ENCODE results near the gene NOTUM.

Gene NOTUM

GRCh38 chr17:81934850-81935708 lies 25.9 kb downstream of the NOTUM start:
- ATAC-seq, result no peak

GRCh38 chr17:81934098-81934757 lies 26.8 kb downstream of the NOTUM start:
- no peak for ATAC-seq

- ATAC-seq, result no peak
Measured at GRCh38 chr17:81933178-81933699, 27.7 kb downstream of the NOTUM start.

GRCh38 chr17:81932333-81932983 lies 28.5 kb downstream of the NOTUM start:
- no peak for ATAC-seq

DNA sequence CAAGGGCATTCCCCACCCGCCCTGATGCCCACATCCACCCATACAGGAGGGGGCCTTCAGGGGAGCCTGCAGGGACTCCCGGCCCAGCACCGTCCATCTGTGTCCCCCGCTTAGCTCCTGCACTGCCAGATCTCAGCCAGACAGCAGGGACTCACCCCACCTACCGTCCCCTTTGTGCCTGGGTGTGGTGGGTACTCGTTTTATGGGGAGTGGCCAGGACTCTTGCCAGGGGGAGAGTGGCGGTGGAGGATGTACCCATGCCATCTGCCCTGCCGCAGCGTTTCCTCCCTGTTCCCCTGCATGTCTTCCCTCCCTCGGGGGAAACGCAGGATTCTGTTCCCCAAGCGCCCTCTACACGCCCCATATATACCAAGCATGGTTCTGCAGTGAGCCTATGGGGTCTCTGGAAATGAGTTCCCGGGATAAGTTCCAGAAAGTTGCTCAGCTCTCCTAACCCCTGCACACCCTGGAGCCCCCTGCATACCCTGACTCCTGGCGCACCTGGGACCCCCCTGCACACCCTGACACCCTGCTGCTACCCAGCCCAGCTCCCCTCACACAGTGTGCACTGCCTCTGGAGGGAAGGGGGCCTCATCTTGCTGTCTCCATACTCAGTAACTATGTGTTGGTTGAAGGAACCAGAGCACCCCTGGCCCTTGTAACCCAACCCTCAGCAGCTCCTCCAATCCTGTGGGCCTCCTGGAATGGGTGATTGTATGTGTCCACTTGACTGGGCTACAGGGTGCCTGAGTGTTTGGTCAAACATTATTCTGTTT lies 29.2 kb downstream of the NOTUM start:
- no peak for ATAC-seq

DNA sequence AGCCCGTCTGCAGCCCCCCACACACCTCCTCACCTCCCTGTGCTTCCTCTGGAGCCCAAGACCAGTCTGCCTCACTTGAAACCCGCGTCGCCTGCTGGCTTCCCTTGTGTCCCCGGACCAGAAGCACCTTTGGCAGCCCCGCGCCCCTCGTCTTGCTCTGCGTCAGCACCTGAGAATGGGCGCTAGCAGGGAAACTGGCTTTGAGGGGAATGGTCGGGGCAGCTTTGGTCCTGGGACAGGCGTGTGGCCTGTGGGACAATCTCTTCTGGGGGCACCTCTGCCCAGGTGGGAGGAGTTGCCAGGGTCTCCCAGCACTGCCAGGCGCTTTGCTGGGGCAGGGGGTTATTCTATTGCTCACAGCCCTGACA lies 29.8 kb downstream of the NOTUM start:
- no peak for ATAC-seq

GRCh38 chr17:81930142-81931125 lies 30.6 kb downstream of the NOTUM start:
- no peak for ATAC-seq

GRCh38 chr17:81929253-81930141 lies 31.5 kb downstream of the NOTUM start:
- no peak for ATAC-seq

GRCh38 chr17:81928544-81929252 lies 32.3 kb downstream of the NOTUM start:
- ATAC-seq, result no peak

- ATAC-seq, result peak; percentile 69 to 70
Measured at GRCh38 chr17:81927653-81928543, 33.1 kb downstream of the NOTUM start, which contains the start of gene MAFG. Gene MAFG, minus strand, starts transcription at chr17:81927735. Its CDS starts 4,550 bp downstream, at chr17:81923185.

DNA sequence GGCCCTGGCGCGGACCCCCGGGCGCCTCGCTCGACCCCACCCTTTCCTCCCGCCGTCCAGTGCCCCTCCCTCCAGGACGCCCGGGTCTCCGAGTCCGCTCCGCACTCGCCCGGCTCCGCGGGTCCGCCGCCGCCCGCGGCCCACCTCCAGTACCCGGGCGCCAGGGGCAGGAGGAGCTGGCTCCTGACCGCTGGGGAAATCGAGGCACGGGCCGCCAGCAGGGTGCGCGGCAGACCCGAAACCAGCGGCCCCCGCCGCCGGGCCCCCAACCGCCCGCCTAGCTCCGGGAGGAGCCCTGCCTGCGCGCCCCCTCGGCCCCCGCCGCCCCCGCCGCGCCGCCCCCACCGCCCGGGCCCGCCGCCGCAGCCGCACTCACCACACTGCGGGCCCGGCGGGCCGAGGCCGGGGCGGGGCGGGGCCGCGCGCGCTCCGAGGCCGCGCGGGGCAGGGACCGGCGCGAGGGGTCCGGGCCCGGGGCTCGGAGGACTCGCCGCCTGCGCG lies 33.8 kb downstream of the NOTUM start:
- ATAC-seq, result peak; percentile 20 to 29

DNA sequence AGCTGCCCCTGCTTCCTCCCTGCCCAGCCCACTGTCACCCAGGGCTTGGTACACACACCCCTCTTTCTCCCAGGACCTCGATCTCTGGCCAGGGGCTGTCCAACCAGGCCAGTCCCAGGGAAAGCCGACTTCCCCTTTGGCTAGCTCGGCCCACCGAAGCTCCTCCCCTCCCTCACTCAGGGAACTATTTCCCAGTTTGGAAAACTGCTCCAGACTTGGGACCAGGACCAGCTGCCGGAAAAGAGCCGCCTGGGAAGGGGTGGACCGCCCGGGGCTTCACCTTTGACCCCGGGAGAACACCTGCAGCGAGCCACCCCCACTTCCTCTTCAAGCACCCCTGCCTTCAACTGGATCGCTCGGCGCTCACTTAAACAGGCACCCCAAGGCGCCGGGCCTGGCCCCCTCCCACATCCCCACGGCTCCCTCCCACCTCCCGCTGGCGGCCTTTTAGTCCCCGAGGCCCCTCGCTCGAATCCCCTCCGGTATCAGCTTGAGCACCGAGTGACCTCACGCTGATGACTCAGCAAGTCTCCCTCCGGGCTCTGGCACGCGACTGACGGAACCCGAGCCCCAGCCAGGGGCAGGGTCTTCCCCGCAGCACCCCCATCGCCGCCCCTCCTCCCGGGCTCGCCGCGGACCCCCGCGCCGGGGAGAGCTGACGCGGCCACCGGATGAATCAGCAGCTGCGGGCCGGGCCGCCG lies 34.4 kb downstream of the NOTUM start:
- peak; percentile 45 to 48 for ATAC-seq

GRCh38 chr17:81925860-81926450 lies 35.0 kb downstream of the NOTUM start:
- no peak for ATAC-seq

GRCh38 chr17:81924557-81925532 lies 36.1 kb downstream of the NOTUM start:
- ATAC-seq, result no peak

DNA sequence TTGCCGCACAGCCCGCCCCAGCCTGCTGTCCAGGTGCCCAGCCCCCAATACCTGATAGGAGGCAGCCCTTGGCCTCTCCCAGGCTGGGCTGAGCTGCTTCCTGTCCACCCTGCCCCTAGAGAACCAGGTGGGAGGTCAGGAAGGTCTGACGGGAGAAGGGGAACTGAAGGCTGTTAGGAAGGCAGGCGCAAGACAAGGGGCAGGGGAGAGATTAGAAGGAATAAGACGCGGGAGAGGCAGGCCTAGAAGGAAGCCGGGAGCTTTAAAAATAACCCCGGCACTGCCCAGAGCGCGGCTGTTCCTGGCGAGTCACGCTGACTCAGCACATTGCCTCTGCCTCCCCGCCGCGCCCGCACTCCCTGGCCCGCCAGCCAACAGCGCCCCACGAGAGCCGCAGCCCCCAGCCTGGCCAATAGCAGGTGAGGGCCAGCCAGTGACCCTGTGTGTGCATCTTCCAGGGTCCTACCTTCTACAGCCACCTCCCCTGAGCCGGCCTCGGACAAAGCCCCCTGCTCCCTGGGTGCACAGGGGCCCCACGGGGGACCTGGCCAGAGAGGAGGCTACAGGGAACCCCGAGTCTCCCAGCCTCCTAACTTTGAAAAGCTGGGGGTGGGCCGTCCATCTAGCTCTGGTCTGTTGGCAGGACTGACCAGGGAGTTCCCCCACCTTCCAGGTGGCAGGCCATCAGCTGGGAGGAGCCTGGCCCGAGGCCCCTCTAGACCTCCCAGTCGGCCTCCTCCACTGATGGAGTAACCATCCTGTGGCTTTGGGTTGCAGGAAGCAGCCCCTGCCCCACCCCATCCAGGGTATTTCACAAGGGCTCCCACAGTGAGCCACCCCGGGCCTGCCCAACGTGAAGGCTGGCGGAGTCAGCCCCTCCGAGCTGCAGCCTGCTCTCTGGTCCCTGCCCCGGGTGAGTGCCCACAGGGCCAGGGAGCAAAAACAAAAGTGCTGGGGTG lies 37.4 kb downstream of the NOTUM start:
- no peak for ATAC-seq
